GM18507 (cell line): ENCODE results near the gene LRMDA.

ENCODE experiments used
- DNase-seq: peaks from one replicate; pipeline ENCODE4 v3.0.0; 2011; ENCODE audit warnings: low read depth; ENCODE audit not compliant: insufficient read length; ENCODE audit errors: extremely low spot score
- FAIRE-seq: peaks from 2 replicates; lab custom pipeline; 2011; peaks lifted over from hg19 to GRCh38; lab: Jason Lieb, UNC

Gene LRMDA

GRCh38 chr10:75401569-75402485 lies 29.6 kb upstream of the LRMDA start, which contains the start of gene ZNF503:
TSS of gene ZNF503 (minus strand) at chr10:75401764. CDS start at chr10:75401419, 345 bp downstream.
- DNase-seq (no peak), FAIRE-seq (peak; percentile 87)

GRCh38 chr10:75402486-75403143 lies 28.8 kb upstream of the LRMDA start:
- DNase-seq = no peak
- no peak for FAIRE-seq

- DNase-seq (no peak), FAIRE-seq (no peak)
Observed at GRCh38 chr10:75403144-75403938, 28.1 kb upstream of the LRMDA start.

- no peak for DNase-seq
- peak; percentile 31 for FAIRE-seq
Observed at GRCh38 chr10:75403939-75404814, 27.2 kb upstream of the LRMDA start.

GRCh38 chr10:75404815-75405597 lies 26.4 kb upstream of the LRMDA start:
- FAIRE-seq (no peak), DNase-seq (no peak)

GRCh38 chr10:75405598-75406461 lies 25.6 kb upstream of the LRMDA start:
- FAIRE-seq = no peak
- DNase-seq = no peak

GRCh38 chr10:75406462-75407223 lies 24.8 kb upstream of the LRMDA start:
- FAIRE-seq = no peak
- DNase-seq = no peak

GRCh38 chr10:75407224-75407712 lies 24.2 kb upstream of the LRMDA start:
- FAIRE-seq (no peak), DNase-seq (no peak)

GRCh38 chr10:75407713-75408508 lies 23.5 kb upstream of the LRMDA start:
- DNase-seq (no peak), FAIRE-seq (no peak)

GRCh38 chr10:75408509-75408875 lies 22.9 kb upstream of the LRMDA start:
- DNase-seq = no peak
- no peak for FAIRE-seq

GRCh38 chr10:75408911-75409885 lies 22.2 kb upstream of the LRMDA start:
- DNase-seq (no peak), FAIRE-seq (no peak)

- FAIRE-seq (no peak), DNase-seq (no peak)
Observed at GRCh38 chr10:75410132-75411005, 21.1 kb upstream of the LRMDA start.

- no peak for DNase-seq
Observed at GRCh38 chr10:75414527-75414926, 16.9 kb upstream of the LRMDA start.

GRCh38 chr10:75417522-75417927 lies 13.9 kb upstream of the LRMDA start:
- FAIRE-seq (no peak), DNase-seq (no peak)

More at GRCh38 chr10:75414527-75414926, 16.9 kb upstream of the LRMDA start:
- FAIRE-seq = no peak
